Activated CD8-positive, alpha-beta memory T cell treated with anti-CD3 and anti-CD28 coated beads for 48 hours (primary cell): Measurements from ENCODE around the gene GRM3.

Experiments used
- DNase-seq, 3 experiments: peaks; one replicate each; pipeline ENCODE4 v3.0.0-alpha.2; 2020; ENCODE audit warnings: low read depth in 2 of 3, low spot score in 2 of 3

The GRM3 gene

GRCh38 chr7:86785641-86786040 lies 141.9 kb downstream of the GRM3 start:
- DNase-seq, result no peak

- no peak for DNase-seq
Measured at GRCh38 chr7:86786376-86786775, 142.7 kb downstream of the GRM3 start.

GRCh38 chr7:86788948-86789347 lies 145.2 kb downstream of the GRM3 start:
- DNase-seq, result no peak

- no peak for DNase-seq
Measured at GRCh38 chr7:86790383-86790782, 146.7 kb downstream of the GRM3 start.

GRCh38 chr7:86792260-86792659 lies 148.6 kb downstream of the GRM3 start:
- DNase-seq, result no peak

- DNase-seq, result no peak
Measured at GRCh38 chr7:86793136-86793535, 149.4 kb downstream of the GRM3 start.

GRCh38 chr7:86814661-86815379 lies 171.1 kb downstream of the GRM3 start:
- DNase-seq, result no peak

GRCh38 chr7:86815556-86815955 lies 171.8 kb downstream of the GRM3 start:
- DNase-seq, result no peak

- no peak for DNase-seq
Measured at GRCh38 chr7:86818903-86819302, 175.2 kb downstream of the GRM3 start.

GRCh38 chr7:86823769-86824168 lies 180.1 kb downstream of the GRM3 start:
- DNase-seq, result no peak

- DNase-seq, result no peak
Measured at GRCh38 chr7:86825264-86825663, 181.6 kb downstream of the GRM3 start.

- no peak for DNase-seq
Measured at GRCh38 chr7:86826948-86827347, 183.2 kb downstream of the GRM3 start.

- DNase-seq, result no peak
Measured at GRCh38 chr7:86833360-86833759, 189.7 kb downstream of the GRM3 start.

GRCh38 chr7:86837235-86837634 lies 193.5 kb downstream of the GRM3 start:
- no peak for DNase-seq

- DNase-seq, result no peak
Measured at GRCh38 chr7:86844608-86845007, 200.9 kb downstream of the GRM3 start.

GRCh38 chr7:86846494-86847190 lies 202.9 kb downstream of the GRM3 start:
- no peak for DNase-seq

- DNase-seq, result no peak
Measured at GRCh38 chr7:86848226-86848625, 204.5 kb downstream of the GRM3 start.

- no peak for DNase-seq
Measured at GRCh38 chr7:86851566-86851965, 207.9 kb downstream of the GRM3 start.

GRCh38 chr7:86863452-86863851 lies 219.7 kb downstream of the GRM3 start:
- DNase-seq, result no peak

GRCh38 chr7:86867163-86867762 lies 223.6 kb downstream of the GRM3 start:
- no peak for DNase-seq

GRCh38 chr7:86876146-86876545 lies 232.4 kb downstream of the GRM3 start:
- no peak for DNase-seq

- no peak for DNase-seq
Measured at GRCh38 chr7:86884152-86884551, 240.4 kb downstream of the GRM3 start.
